ENCODE results near the gene MESD. TPM values are rescaled to one million over a fixed set of nuclear protein-coding genes. Genes with fewer than 3 reads are reported as not detected.
A peak's percentile ranks its signal among the peaks of the same experiment; 100 is the strongest.

The MESD gene
- total RNA-seq, 1 donor from 2014 or later = 21.9 TPM

- H3K27ac Mint-ChIP-seq (ENCODE audit: unreplicated experiment) = peak overlapping the region; percentile 72
- H3K9me3 Mint-ChIP-seq (ENCODE audit: unreplicated experiment) = no peaks in the 10 kb centered on the region
- TF ChIP-seq, protein P1, sequence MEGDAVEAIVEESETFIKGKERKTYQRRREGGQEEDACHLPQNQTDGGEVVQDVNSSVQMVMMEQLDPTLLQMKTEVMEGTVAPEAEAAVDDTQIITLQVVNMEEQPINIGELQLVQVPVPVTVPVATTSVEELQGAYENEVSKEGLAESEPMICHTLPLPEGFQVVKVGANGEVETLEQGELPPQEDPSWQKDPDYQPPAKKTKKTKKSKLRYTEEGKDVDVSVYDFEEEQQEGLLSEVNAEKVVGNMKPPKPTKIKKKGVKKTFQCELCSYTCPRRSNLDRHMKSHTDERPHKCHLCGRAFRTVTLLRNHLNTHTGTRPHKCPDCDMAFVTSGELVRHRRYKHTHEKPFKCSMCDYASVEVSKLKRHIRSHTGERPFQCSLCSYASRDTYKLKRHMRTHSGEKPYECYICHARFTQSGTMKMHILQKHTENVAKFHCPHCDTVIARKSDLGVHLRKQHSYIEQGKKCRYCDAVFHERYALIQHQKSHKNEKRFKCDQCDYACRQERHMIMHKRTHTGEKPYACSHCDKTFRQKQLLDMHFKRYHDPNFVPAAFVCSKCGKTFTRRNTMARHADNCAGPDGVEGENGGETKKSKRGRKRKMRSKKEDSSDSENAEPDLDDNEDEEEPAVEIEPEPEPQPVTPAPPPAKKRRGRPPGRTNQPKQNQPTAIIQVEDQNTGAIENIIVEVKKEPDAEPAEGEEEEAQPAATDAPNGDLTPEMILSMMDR (IDR thresholded peaks at IDR 0.05; ENCODE audit: partially characterized antibody, unreplicated experiment) = no peak
- peak; percentile 34 for DNase-seq
- no peaks in the 10 kb centered on the region for H3K36me3 Mint-ChIP-seq (ENCODE audit: unreplicated experiment)
- H3K4me1 Mint-ChIP-seq (ENCODE audit: low read depth, unreplicated experiment) = peaks cover 17% of the 10 kb centered on the region
- no peak overlapping the region for H3K4me3 Mint-ChIP-seq (ENCODE audit: unreplicated experiment)
- no peaks in the 10 kb centered on the region for H3K27me3 Mint-ChIP-seq (ENCODE audit: unreplicated experiment)
Observed at GRCh38 chr15:81023483-81024264, 34.1 kb upstream of the MESD start.

DNA sequence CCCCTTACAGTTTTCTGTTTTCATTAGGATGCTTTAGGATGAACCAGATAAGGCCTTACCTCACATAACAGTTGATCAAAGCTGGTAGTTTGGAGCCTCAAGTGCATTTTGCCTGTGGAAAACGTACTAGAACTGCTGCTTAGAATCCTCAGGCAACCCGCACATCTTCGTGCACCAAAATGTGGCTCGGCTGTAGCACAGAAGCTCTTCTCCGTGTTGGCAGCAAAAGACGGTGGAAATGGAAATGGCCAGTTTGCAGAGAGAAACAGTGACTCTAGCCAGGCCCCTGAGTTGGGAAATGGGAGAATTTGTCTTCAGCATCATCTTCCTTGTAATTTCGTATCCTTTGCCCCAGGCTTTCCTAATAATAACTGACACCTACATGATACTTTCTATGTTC is 31.7 kb upstream of the MESD start:
- Mint-ChIP-seq H3K4me3 (ENCODE audit: unreplicated experiment) (no peak overlapping the region), H3K36me3 (ENCODE audit: unreplicated experiment) (no peaks in the 10 kb centered on the region), H3K27me3 (ENCODE audit: unreplicated experiment) (no peaks in the 10 kb centered on the region), H3K27ac (ENCODE audit: unreplicated experiment) (no peak overlapping the region), H3K9me3 (ENCODE audit: unreplicated experiment) (peaks cover 2% of the 10 kb centered on the region), H3K4me1 (ENCODE audit: low read depth, unreplicated experiment) (peaks cover 21% of the 10 kb centered on the region)
- TF ChIP-seq, protein P1 (IDR thresholded peaks at IDR 0.05; ENCODE audit: partially characterized antibody, unreplicated experiment) = no peak
- DNase-seq = no peak

- Mint-ChIP-seq H3K4me1 (ENCODE audit: low read depth, unreplicated experiment) (peaks cover 7% of the 10 kb centered on the region), H3K27me3 (ENCODE audit: unreplicated experiment) (no peaks in the 10 kb centered on the region), H3K27ac (ENCODE audit: unreplicated experiment) (no peak overlapping the region), H3K9me3 (ENCODE audit: unreplicated experiment) (peaks cover 3% of the 10 kb centered on the region), H3K4me3 (ENCODE audit: unreplicated experiment) (no peak overlapping the region), H3K36me3 (ENCODE audit: unreplicated experiment) (no peaks in the 10 kb centered on the region)
- DNase-seq = no peak
- TF ChIP-seq, protein P1 (IDR thresholded peaks at IDR 0.05; ENCODE audit: partially characterized antibody, unreplicated experiment) = no peak
Observed at GRCh38 chr15:81018197-81018596, 28.6 kb upstream of the MESD start.

DNA sequence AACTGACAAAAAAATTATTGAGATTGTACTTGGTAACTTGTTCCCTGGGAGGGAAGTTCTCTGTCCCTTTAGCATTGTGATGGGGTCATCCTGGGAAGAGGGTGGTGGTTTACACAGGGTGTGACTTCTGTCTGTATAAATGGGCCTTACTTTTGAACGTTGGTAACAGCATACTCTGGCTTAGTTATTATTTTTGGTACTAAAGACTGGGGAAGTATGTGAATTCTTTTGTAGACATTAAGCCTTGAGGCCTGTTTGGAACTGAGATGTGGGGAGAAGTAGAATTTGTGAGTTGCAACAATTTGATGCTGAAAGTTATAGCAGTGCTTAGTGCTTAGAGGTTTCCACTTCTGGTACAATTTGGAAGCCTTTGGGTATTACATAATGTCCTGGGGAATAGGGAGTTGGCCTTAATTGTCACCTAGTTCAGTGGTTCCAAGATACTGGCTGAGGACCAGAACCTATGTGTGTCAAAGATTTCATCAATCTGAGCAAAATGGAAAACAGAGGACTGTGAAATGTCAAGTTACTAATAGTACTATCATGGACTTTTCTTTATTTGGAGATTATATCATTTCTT is 27.0 kb upstream of the MESD start:
- no peak for DNase-seq
- Mint-ChIP-seq H3K36me3 (ENCODE audit: unreplicated experiment) (no peaks in the 10 kb centered on the region), H3K4me3 (ENCODE audit: unreplicated experiment) (no peak overlapping the region), H3K27ac (ENCODE audit: unreplicated experiment) (no peak overlapping the region), H3K27me3 (ENCODE audit: unreplicated experiment) (no peaks in the 10 kb centered on the region), H3K4me1 (ENCODE audit: low read depth, unreplicated experiment) (peaks cover 7% of the 10 kb centered on the region), H3K9me3 (ENCODE audit: unreplicated experiment) (peaks cover 3% of the 10 kb centered on the region)
- TF ChIP-seq, protein P1 (IDR thresholded peaks at IDR 0.05; ENCODE audit: partially characterized antibody, unreplicated experiment) = no peak
